Left forelimb (tissue), 1 donor: ENCODE data around the gene PCDHB11.
"Not testable (repeated sequence)": the region's sequence is repeated elsewhere in the genome, so short reads cannot be mapped to it uniquely, and the experiment has no call there.

Experiments used
- DNase-seq: peaks from one replicate; pipeline ENCODE4 v3.0.0-alpha.2; 2018; ENCODE audit warnings: low spot score

PCDHB11 gene

GRCh38 chr5:141186897-141187512 is 12.4 kb upstream of the PCDHB11 start, which contains the start of gene PCDHB9:
Gene PCDHB9 (plus strand): TSS chr5:141187161. CDS start chr5:141187319, 158 bp downstream.
- DNase-seq, result no peak

- DNase-seq, result not testable (repeated sequence)
These were observed 10.7 kb upstream of the PCDHB11 start for GRCh38 chr5:141188682-141189081.

DNA sequence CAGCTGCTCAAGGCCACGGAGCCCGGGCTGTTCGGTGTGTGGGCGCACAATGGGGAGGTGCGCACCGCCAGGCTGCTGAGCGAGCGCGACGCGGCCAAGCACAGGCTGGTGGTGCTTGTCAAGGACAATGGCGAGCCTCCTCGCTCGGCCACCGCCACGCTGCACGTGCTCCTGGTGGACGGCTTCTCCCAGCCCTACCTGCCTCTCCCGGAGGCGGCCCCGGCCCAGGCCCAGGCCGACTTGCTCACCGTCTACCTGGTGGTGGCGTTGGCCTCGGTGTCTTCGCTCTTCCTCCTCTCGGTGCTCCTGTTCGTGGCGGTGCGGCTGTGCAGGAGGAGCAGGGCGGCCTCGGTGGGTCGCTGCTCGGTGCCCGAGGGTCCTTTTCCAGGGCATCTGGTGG is 10.3 kb upstream of the PCDHB11 start:
- DNase-seq, result not testable (repeated sequence)

GRCh38 chr5:141192110-141192725 is 7.2 kb upstream of the PCDHB11 start, which contains the start of gene PCDHB10:
Gene PCDHB10 (plus strand): TSS chr5:141192353. CDS start chr5:141192553, 200 bp downstream.
- no peak for DNase-seq

- not testable (repeated sequence) for DNase-seq
These were observed 5.1 kb upstream of the PCDHB11 start for GRCh38 chr5:141194332-141194731.

DNA sequence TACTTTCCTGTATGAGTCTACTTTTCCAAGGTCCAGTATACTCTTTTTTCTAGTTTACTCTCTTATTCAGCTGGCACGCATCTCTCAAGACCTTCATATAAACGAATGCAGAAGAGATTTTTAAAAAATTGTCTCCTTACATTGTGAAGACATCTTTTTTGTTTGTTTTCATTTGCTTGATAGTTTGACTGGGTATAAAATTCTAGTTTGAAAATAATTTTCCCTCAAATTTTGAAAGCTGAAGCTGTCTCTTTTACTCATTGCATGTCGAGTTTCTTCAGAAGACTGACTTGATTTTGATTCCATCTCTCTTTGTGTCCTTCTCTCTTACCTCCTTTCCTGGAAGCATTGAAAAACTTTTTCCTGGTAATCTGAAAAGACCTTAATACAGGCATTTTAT is 3.1 kb upstream of the PCDHB11 start:
- no peak for DNase-seq

- not testable (repeated sequence) for DNase-seq
These were observed 1.7 kb downstream of the PCDHB11 start for GRCh38 chr5:141201126-141201525.

GRCh38 chr5:141201646-141202045 is 2.2 kb downstream of the PCDHB11 start:
- not testable (repeated sequence) for DNase-seq

DNA sequence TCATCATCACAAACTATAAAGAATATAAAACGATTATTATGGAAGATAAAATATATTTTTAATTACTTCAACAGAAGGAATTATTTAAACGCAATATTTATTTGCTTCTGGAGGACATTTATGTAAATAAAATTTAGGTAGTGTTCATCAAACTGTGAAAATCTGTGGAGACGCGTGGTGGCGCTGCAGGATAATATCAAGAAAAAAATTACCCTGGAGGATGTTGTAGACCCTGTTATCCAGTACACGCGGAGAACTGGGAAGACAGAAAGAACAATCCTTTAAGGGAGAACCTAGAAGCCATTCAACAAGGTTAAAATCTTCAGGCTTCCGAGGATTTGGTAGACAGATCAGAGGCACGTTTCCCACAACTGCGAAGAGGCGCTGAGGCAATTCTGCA is 9.1 kb downstream of the PCDHB11 start, which contains the start of gene PCDHB12:
PCDHB12 (plus strand) TSS at position 242 of the 400 bp plus-strand sequence. CDS start 189 bp downstream, outside the sequence.
- no peak for DNase-seq

GRCh38 chr5:141210281-141210680 is 10.9 kb downstream of the PCDHB11 start:
- DNase-seq, result not testable (repeated sequence)

- DNase-seq, result not testable (repeated sequence)
These were observed 11.4 kb downstream of the PCDHB11 start for GRCh38 chr5:141210849-141211248.

DNA sequence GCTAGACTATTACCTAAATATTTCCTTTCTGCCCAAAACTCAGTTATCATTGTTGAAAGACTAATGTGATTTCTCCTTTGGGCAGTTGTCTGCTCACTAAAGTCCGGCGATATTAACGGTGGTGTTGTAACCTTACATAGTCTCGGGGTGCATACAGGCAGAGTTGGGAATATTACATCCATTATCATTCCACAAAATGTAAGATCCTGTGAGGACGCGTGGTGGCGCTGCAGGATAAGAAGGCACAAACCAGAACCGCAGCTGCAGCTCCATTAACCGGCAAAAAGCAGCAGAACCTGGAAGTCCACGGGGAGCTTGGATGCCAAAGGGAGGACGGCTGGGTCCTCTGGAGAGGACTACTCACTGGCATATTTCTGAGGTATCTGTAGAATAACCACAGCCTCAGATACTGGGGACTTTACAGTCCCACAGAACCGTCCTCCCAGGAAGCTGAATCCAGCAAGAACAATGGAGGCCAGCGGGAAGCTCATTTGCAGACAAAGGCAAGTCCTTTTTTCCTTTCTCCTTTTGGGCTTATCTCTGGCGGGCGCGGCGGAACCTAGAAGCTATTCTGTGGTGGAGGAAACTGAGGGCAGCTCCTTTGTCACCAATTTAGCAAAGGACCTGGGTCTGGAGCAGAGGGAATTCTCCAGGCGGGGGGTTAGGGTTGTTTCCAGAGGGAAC is 14.4 kb downstream of the PCDHB11 start, which contains the start of gene PCDHB13:
PCDHB13 (plus strand) TSS at position 264 of the 684 bp plus-strand sequence; CDS start at position 469, 205 bp downstream.
- DNase-seq, result not testable (repeated sequence)

GRCh38 chr5:141214583-141214982 is 15.2 kb downstream of the PCDHB11 start:
- DNase-seq, result not testable (repeated sequence)

DNA sequence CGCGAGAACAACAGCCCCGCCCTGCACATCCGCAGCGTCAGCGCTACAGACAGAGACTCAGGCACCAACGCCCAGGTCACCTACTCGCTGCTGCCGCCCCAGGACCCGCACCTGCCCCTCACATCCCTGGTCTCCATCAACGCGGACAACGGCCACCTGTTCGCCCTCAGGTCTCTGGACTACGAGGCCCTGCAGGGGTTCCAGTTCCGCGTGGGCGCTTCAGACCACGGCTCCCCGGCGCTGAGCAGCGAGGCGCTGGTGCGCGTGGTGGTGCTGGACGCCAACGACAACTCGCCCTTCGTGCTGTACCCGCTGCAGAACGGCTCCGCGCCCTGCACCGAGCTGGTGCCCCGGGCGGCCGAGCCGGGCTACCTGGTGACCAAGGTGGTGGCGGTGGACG is 16.1 kb downstream of the PCDHB11 start:
- DNase-seq, result not testable (repeated sequence)

DNA sequence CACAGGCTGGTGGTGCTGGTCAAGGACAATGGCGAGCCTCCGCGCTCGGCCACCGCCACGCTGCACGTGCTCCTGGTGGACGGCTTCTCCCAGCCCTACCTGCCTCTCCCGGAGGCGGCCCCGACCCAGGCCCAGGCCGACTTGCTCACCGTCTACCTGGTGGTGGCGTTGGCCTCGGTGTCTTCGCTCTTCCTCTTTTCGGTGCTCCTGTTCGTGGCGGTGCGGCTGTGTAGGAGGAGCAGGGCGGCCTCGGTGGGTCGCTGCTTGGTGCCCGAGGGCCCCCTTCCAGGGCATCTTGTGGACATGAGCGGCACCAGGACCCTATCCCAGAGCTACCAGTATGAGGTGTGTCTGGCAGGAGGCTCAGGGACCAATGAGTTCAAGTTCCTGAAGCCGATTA is 16.6 kb downstream of the PCDHB11 start:
- DNase-seq, result not testable (repeated sequence)

GRCh38 chr5:141223112-141223783 is 23.8 kb downstream of the PCDHB11 start, which contains the start of gene PCDHB14:
Gene PCDHB14 (plus strand): TSS chr5:141223343. CDS start chr5:141223506, 163 bp downstream.
- no peak for DNase-seq

DNA sequence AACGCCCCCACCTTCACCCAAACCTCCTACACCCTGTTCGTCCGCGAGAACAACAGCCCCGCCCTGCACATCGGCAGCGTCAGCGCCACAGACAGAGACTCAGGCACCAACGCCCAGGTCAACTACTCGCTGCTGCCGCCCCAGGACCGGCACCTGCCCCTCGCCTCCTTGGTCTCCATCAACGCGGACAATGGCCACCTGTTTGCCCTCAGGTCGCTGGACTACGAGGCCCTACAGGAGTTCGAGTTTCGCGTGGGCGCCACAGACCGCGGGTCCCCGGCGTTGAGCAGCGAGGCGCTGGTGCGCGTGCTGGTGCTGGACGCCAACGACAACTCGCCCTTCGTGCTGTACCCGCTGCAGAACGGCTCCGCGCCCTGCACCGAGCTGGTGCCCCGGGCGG is 25.4 kb downstream of the PCDHB11 start:
- not testable (repeated sequence) for DNase-seq

DNA sequence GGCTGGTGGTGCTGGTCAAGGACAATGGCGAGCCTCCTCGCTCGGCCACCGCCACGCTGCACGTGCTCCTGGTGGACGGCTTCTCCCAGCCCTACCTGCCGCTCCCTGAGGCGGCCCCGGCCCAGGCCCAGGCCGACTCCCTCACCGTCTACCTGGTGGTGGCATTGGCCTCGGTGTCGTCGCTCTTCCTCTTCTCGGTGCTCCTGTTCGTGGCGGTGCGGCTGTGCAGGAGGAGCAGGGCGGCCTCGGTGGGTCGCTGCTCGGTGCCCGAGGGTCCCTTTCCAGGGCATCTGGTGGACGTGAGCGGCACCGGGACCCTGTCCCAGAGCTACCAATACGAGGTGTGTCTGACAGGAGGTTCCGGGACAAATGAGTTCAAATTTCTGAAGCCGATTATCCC is 26.0 kb downstream of the PCDHB11 start:
- DNase-seq, result not testable (repeated sequence)

- DNase-seq, result no peak
These were observed 34.8 kb downstream of the PCDHB11 start for GRCh38 chr5:141234109-141234667.

DNA sequence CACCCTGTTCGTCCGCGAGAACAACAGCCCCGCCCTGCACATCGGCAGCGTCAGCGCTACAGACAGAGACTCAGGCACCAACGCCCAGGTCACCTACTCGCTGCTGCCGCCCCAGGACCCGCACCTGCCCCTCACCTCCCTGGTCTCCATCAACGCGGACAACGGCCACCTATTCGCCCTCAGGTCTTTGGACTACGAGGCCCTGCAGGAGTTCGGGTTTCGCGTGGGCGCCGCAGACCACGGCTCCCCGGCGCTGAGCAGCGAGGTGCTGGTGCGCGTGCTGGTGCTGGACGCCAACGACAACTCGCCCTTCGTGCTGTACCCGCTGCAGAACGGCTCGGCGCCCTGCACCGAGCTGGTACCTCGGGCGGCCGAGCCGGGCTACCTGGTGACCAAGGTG is 36.5 kb downstream of the PCDHB11 start:
- not testable (repeated sequence) for DNase-seq

GRCh38 chr5:141236516-141237313 is 37.3 kb downstream of the PCDHB11 start:
- DNase-seq, result no peak
